Measurements from ENCODE around the gene ERCC1.

Gene ERCC1

GRCh38 chr19:45361608-45362007 lies 62.1 kb downstream of the ERCC1 start:
- no peaks in the 10 kb centered on the region for H3K27me3 Mint-ChIP-seq
- ATAC-seq (no peak), DNase-seq (no peak)
- H3K4me1 Mint-ChIP-seq, result no peaks in the 10 kb centered on the region
- no peaks in the 10 kb centered on the region for H3K9me3 Mint-ChIP-seq
- no peak overlapping the region for H3K4me3 Mint-ChIP-seq
- no peak overlapping the region for H3K27ac Mint-ChIP-seq
- H3K36me3 Mint-ChIP-seq (ENCODE audit: low read depth), result peaks cover 5% of the 10 kb centered on the region

GRCh38 chr19:45358213-45358792 lies 65.4 kb downstream of the ERCC1 start:
- Mint-ChIP-seq H3K4me1 (no peaks in the 10 kb centered on the region), H3K4me3 (no peak overlapping the region), H3K36me3 (ENCODE audit: low read depth) (peaks cover 15% of the 10 kb centered on the region), H3K27ac (no peak overlapping the region), H3K9me3 (no peaks in the 10 kb centered on the region), H3K27me3 (no peaks in the 10 kb centered on the region)
- ATAC-seq, result no peak
- DNase-seq, result no peak

- no peaks in the 10 kb centered on the region for H3K27me3 Mint-ChIP-seq
- peaks cover 15% of the 10 kb centered on the region for H3K36me3 Mint-ChIP-seq (ENCODE audit: low read depth)
- H3K9me3 Mint-ChIP-seq, result no peaks in the 10 kb centered on the region
- DNase-seq, result no peak
- H3K27ac Mint-ChIP-seq, result no peak overlapping the region
- ATAC-seq, result no peak
- no peaks in the 10 kb centered on the region for H3K4me1 Mint-ChIP-seq
- H3K4me3 Mint-ChIP-seq, result no peak overlapping the region
Observed at GRCh38 chr19:45357445-45357783, 66.3 kb downstream of the ERCC1 start.

Data from activated naive CD8-positive, alpha-beta T cell treated with anti-CD3 and anti-CD28 coated beads, Interleukin-2, amount 50 U/mL, for 24 hours (primary cell).